ENCODE data around the gene ANO3.

The ANO3 gene

GRCh38 chr11:26474401-26474800 is 142.5 kb downstream of the ANO3 start:
- no peak overlapping the region for H3K27ac ChIP-seq (ENCODE audit: low read depth, low read length)
- H3K9me3 ChIP-seq (ENCODE audit: control insufficient read depth in 5 of 5, low read length in 5 of 5): no peaks in the 10 kb centered on the region
- H3K36me3 ChIP-seq (ENCODE audit: control insufficient read depth in 5 of 5, insufficient read depth in 5 of 5, low read length in 5 of 5): no peaks in the 10 kb centered on the region
- no peak overlapping the region for H3K4me3 ChIP-seq (ENCODE audit: low read depth in 1 of 5, low read length in 5 of 5)
- no peak overlapping the region for H3K9ac ChIP-seq (ENCODE audit: low read length in 5 of 5)
- peaks cover 0 to 3% (median 0%) of the 10 kb centered on the region in 5 donors for H3K4me1 ChIP-seq (ENCODE audit: control insufficient read depth in 5 of 5, insufficient read depth in 5 of 5, low read length in 5 of 5)
- no peaks in the 10 kb centered on the region for H3K27me3 ChIP-seq (ENCODE audit: control insufficient read depth in 5 of 5, insufficient read depth in 4 of 5, low read length in 5 of 5)

DNA sequence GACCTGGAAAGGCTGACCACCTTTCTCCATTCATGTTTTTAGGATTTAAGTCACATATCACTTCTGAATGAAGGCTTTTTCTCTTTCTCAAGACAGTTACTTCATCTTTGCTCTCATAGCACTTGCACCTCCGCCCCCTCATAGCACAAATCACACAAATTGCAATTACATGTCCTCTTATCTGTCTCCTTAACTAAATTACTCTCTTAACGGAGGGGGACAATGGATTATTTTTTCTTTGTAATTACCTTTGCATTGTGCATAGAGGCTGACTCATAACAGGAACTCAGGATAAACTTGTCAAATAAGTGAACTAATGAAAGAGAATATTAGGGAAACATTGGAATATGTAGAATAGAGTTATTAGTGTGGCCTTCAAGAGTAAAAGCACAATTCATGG is 145.5 kb downstream of the ANO3 start:
- Histone ChIP-seq H3K9me3 (ENCODE audit: control insufficient read depth in 5 of 5, low read length in 5 of 5) (no peaks in the 10 kb centered on the region), H3K4me1 (ENCODE audit: control insufficient read depth in 5 of 5, insufficient read depth in 5 of 5, low read length in 5 of 5) (peaks cover 0 to 3% (median 0%) of the 10 kb centered on the region in 5 donors), H3K4me3 (ENCODE audit: low read depth in 1 of 5, low read length in 5 of 5) (no peak overlapping the region), H3K36me3 (ENCODE audit: control insufficient read depth in 5 of 5, insufficient read depth in 5 of 5, low read length in 5 of 5) (no peaks in the 10 kb centered on the region), H3K27me3 (ENCODE audit: control insufficient read depth in 5 of 5, insufficient read depth in 4 of 5, low read length in 5 of 5) (no peaks in the 10 kb centered on the region), H3K27ac (ENCODE audit: low read depth, low read length) (no peak overlapping the region), H3K9ac (ENCODE audit: low read length in 5 of 5) (no peak overlapping the region)

GRCh38 chr11:26478710-26479109 is 146.8 kb downstream of the ANO3 start:
- H3K4me1 ChIP-seq (ENCODE audit: control insufficient read depth in 5 of 5, insufficient read depth in 5 of 5, low read length in 5 of 5): peaks cover 0 to 3% (median 0%) of the 10 kb centered on the region in 5 donors
- H3K9me3 ChIP-seq (ENCODE audit: control insufficient read depth in 5 of 5, low read length in 5 of 5): no peaks in the 10 kb centered on the region
- no peaks in the 10 kb centered on the region for H3K27me3 ChIP-seq (ENCODE audit: control insufficient read depth in 5 of 5, insufficient read depth in 4 of 5, low read length in 5 of 5)
- no peak overlapping the region for H3K27ac ChIP-seq (ENCODE audit: low read depth, low read length)
- H3K4me3 ChIP-seq (ENCODE audit: low read depth in 1 of 5, low read length in 5 of 5): no peak overlapping the region
- no peaks in the 10 kb centered on the region for H3K36me3 ChIP-seq (ENCODE audit: control insufficient read depth in 5 of 5, insufficient read depth in 5 of 5, low read length in 5 of 5)
- H3K9ac ChIP-seq (ENCODE audit: low read length in 5 of 5): no peak overlapping the region

DNA sequence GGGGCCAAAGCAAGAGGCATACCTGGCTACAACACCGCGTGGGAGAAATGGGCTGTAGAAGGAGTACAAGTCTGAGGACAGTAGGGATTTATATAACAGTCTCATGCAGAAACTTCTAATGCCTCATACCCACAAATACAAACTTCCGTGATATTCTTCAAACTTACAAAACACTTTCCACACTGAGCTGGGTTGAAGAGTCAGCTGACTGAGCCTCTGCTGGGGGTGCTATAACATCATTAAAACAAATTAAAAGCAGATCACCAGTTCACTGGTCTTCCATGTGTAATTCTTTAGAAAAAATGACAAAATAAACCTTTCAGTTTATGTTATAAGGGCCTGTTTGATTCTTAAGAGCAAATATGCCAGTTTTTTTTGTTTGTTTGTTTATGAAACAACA is 148.1 kb downstream of the ANO3 start:
- Histone ChIP-seq H3K4me3 (ENCODE audit: low read depth in 1 of 5, low read length in 5 of 5) (no peak overlapping the region), H3K9me3 (ENCODE audit: control insufficient read depth in 5 of 5, low read length in 5 of 5) (peaks cover 0 to 6% (median 0%) of the 10 kb centered on the region in 5 donors), H3K27me3 (ENCODE audit: control insufficient read depth in 5 of 5, insufficient read depth in 4 of 5, low read length in 5 of 5) (no peaks in the 10 kb centered on the region), H3K27ac (ENCODE audit: low read depth, low read length) (no peak overlapping the region), H3K36me3 (ENCODE audit: control insufficient read depth in 5 of 5, insufficient read depth in 5 of 5, low read length in 5 of 5) (no peaks in the 10 kb centered on the region), H3K4me1 (ENCODE audit: control insufficient read depth in 5 of 5, insufficient read depth in 5 of 5, low read length in 5 of 5) (peaks cover 0 to 3% (median 0%) of the 10 kb centered on the region in 5 donors), H3K9ac (ENCODE audit: low read length in 5 of 5) (no peak overlapping the region)

DNA sequence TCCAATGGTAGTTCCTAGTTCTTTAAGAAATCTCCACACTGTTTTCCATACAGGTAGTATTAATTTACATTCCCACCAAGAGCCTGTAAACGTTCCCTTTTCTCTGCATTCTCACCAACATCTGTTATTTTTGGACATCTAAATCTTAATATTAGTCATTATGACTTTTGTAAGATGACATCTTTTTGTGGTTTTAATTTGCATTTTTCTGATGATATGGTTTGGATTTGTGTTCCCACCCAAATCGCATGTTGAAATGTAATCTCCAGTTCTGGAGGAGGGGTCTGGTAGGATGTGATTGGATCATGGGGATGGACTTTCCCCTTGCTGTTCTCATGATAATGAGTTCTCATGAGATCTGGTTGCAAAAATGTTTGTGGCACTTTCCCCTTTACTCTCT is 151.2 kb downstream of the ANO3 start:
- Histone ChIP-seq H3K36me3 (ENCODE audit: control insufficient read depth in 5 of 5, insufficient read depth in 5 of 5, low read length in 5 of 5) (no peaks in the 10 kb centered on the region), H3K9ac (ENCODE audit: low read length in 5 of 5) (no peak overlapping the region), H3K4me1 (ENCODE audit: control insufficient read depth in 5 of 5, insufficient read depth in 5 of 5, low read length in 5 of 5) (peaks cover 0 to 4% (median 2%) of the 10 kb centered on the region in 5 donors), H3K27me3 (ENCODE audit: control insufficient read depth in 5 of 5, insufficient read depth in 4 of 5, low read length in 5 of 5) (no peaks in the 10 kb centered on the region), H3K27ac (ENCODE audit: low read depth, low read length) (no peak overlapping the region), H3K9me3 (ENCODE audit: control insufficient read depth in 5 of 5, low read length in 5 of 5) (peaks cover 0 to 6% (median 0%) of the 10 kb centered on the region in 5 donors), H3K4me3 (ENCODE audit: low read depth in 1 of 5, low read length in 5 of 5) (no peak overlapping the region)

GRCh38 chr11:26490546-26490945 is 158.6 kb downstream of the ANO3 start:
- Histone ChIP-seq H3K36me3 (ENCODE audit: control insufficient read depth in 5 of 5, insufficient read depth in 5 of 5, low read length in 5 of 5) (no peaks in the 10 kb centered on the region), H3K27me3 (ENCODE audit: control insufficient read depth in 5 of 5, insufficient read depth in 4 of 5, low read length in 5 of 5) (no peaks in the 10 kb centered on the region), H3K9me3 (ENCODE audit: control insufficient read depth in 5 of 5, low read length in 5 of 5) (no peaks in the 10 kb centered on the region), H3K4me3 (ENCODE audit: low read depth in 1 of 5, low read length in 5 of 5) (no peak overlapping the region), H3K27ac (ENCODE audit: low read depth, low read length) (no peak overlapping the region), H3K4me1 (ENCODE audit: control insufficient read depth in 5 of 5, insufficient read depth in 5 of 5, low read length in 5 of 5) (peaks cover 0 to 4% (median 0%) of the 10 kb centered on the region in 5 donors), H3K9ac (ENCODE audit: low read length in 5 of 5) (no peak overlapping the region)

GRCh38 chr11:26493616-26494015 is 161.7 kb downstream of the ANO3 start:
- Histone ChIP-seq H3K27me3 (ENCODE audit: control insufficient read depth in 5 of 5, insufficient read depth in 4 of 5, low read length in 5 of 5) (no peaks in the 10 kb centered on the region), H3K27ac (ENCODE audit: low read depth, low read length) (no peak overlapping the region), H3K4me3 (ENCODE audit: low read depth in 1 of 5, low read length in 5 of 5) (no peak overlapping the region), H3K9me3 (ENCODE audit: control insufficient read depth in 5 of 5, low read length in 5 of 5) (no peaks in the 10 kb centered on the region), H3K9ac (ENCODE audit: low read length in 5 of 5) (no peak overlapping the region), H3K36me3 (ENCODE audit: control insufficient read depth in 5 of 5, insufficient read depth in 5 of 5, low read length in 5 of 5) (no peaks in the 10 kb centered on the region), H3K4me1 (ENCODE audit: control insufficient read depth in 5 of 5, insufficient read depth in 5 of 5, low read length in 5 of 5) (no peaks in the 10 kb centered on the region)

DNA sequence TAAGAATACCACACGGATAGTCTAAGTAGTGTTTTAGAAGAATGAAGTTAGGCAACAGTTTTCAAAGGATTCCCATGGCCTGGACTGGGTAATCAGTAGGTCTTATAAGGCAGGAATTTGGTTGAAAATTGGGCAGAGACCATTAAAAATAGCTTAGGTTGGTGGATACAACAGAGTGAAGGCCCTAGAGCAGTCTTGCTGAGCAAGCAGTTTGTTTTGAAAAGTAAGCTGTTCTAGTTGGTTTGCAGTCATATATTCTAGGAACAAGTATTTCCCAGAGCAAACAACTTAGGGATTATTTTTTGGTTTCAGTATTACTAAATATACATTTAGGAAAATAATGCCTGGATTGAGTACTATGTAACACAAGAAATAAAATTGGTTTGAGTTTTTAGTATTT is 175.3 kb downstream of the ANO3 start:
- Histone ChIP-seq H3K36me3 (ENCODE audit: control insufficient read depth in 5 of 5, insufficient read depth in 5 of 5, low read length in 5 of 5) (no peaks in the 10 kb centered on the region), H3K4me1 (ENCODE audit: control insufficient read depth in 5 of 5, insufficient read depth in 5 of 5, low read length in 5 of 5) (no peaks in the 10 kb centered on the region), H3K27ac (ENCODE audit: low read depth, low read length) (no peak overlapping the region), H3K27me3 (ENCODE audit: control insufficient read depth in 5 of 5, insufficient read depth in 4 of 5, low read length in 5 of 5) (no peaks in the 10 kb centered on the region), H3K4me3 (ENCODE audit: low read depth in 1 of 5, low read length in 5 of 5) (no peak overlapping the region), H3K9ac (ENCODE audit: low read length in 5 of 5) (no peak overlapping the region), H3K9me3 (ENCODE audit: control insufficient read depth in 5 of 5, low read length in 5 of 5) (no peaks in the 10 kb centered on the region)

DNA sequence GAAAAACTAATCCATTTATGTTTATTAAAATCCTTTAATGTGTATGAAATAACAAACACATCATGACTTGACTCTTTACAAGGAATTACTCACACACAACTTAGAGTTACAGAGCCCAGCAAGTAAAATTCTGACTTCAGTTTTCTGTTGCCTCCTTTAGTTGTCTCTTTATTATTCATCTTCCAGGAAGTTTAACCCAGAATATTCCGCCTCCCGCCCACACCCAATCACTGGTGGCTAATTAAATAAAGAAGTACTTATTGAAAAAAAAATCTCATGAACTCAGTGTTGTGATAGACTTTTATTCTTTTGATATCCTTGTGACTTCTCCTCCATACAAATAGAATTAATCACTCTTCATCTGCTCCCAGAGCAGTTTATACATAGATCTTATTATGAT is 178.2 kb downstream of the ANO3 start:
- H3K4me3 ChIP-seq (ENCODE audit: low read depth in 1 of 5, low read length in 5 of 5): no peak overlapping the region
- no peak overlapping the region for H3K9ac ChIP-seq (ENCODE audit: low read length in 5 of 5)
- no peaks in the 10 kb centered on the region for H3K4me1 ChIP-seq (ENCODE audit: control insufficient read depth in 5 of 5, insufficient read depth in 5 of 5, low read length in 5 of 5)
- H3K27me3 ChIP-seq (ENCODE audit: control insufficient read depth in 5 of 5, insufficient read depth in 4 of 5, low read length in 5 of 5): no peaks in the 10 kb centered on the region
- no peak overlapping the region for H3K27ac ChIP-seq (ENCODE audit: low read depth, low read length)
- H3K36me3 ChIP-seq (ENCODE audit: control insufficient read depth in 5 of 5, insufficient read depth in 5 of 5, low read length in 5 of 5): peaks cover 0 to 4% (median 0%) of the 10 kb centered on the region in 5 donors
- H3K9me3 ChIP-seq (ENCODE audit: control insufficient read depth in 5 of 5, low read length in 5 of 5): no peaks in the 10 kb centered on the region

GRCh38 chr11:26510756-26511155 is 178.8 kb downstream of the ANO3 start:
- no peaks in the 10 kb centered on the region for H3K27me3 ChIP-seq (ENCODE audit: control insufficient read depth in 5 of 5, insufficient read depth in 4 of 5, low read length in 5 of 5)
- H3K36me3 ChIP-seq (ENCODE audit: control insufficient read depth in 5 of 5, insufficient read depth in 5 of 5, low read length in 5 of 5): peaks cover 0 to 4% (median 0%) of the 10 kb centered on the region in 5 donors
- no peak overlapping the region for H3K27ac ChIP-seq (ENCODE audit: low read depth, low read length)
- H3K9ac ChIP-seq (ENCODE audit: low read length in 5 of 5): no peak overlapping the region
- H3K4me3 ChIP-seq (ENCODE audit: low read depth in 1 of 5, low read length in 5 of 5): no peak overlapping the region
- H3K9me3 ChIP-seq (ENCODE audit: control insufficient read depth in 5 of 5, low read length in 5 of 5): no peaks in the 10 kb centered on the region
- no peaks in the 10 kb centered on the region for H3K4me1 ChIP-seq (ENCODE audit: control insufficient read depth in 5 of 5, insufficient read depth in 5 of 5, low read length in 5 of 5)

GRCh38 chr11:26512196-26512595 is 180.3 kb downstream of the ANO3 start:
- H3K27me3 ChIP-seq (ENCODE audit: control insufficient read depth in 5 of 5, insufficient read depth in 4 of 5, low read length in 5 of 5): no peaks in the 10 kb centered on the region
- H3K36me3 ChIP-seq (ENCODE audit: control insufficient read depth in 5 of 5, insufficient read depth in 5 of 5, low read length in 5 of 5): peaks cover 0 to 4% (median 0%) of the 10 kb centered on the region in 5 donors
- no peak overlapping the region for H3K9ac ChIP-seq (ENCODE audit: low read length in 5 of 5)
- H3K27ac ChIP-seq (ENCODE audit: low read depth, low read length): no peak overlapping the region
- H3K4me3 ChIP-seq (ENCODE audit: low read depth in 1 of 5, low read length in 5 of 5): no peak overlapping the region
- H3K4me1 ChIP-seq (ENCODE audit: control insufficient read depth in 5 of 5, insufficient read depth in 5 of 5, low read length in 5 of 5): no peaks in the 10 kb centered on the region
- no peaks in the 10 kb centered on the region for H3K9me3 ChIP-seq (ENCODE audit: control insufficient read depth in 5 of 5, low read length in 5 of 5)
